Measurements from ENCODE around the gene CXCR4. TPM values are rescaled to one million over a fixed set of nuclear protein-coding genes. Genes with fewer than 3 reads are reported as not detected.

The CXCR4 gene
- total and polyA plus RNA-seq, 2 of the 4 experiments (the other 2 are of a cell fraction): not detected

GRCh38 chr2:136137982-136138381 is 20.0 kb upstream of the CXCR4 start:
- in situ Hi-C loops (cut with MboI; ENCODE audit: low sequenced_read_pairs): no loop called here
- CTCF ChIA-PET: no interaction called here

More at GRCh38 chr2:136137982-136138381, 20.0 kb upstream of the CXCR4 start:
- DNase-seq (no peak), ATAC-seq (ENCODE audit: low read depth) (no peak)
- no peaks in the 10 kb centered on the region for H3K4me1 ChIP-seq (ENCODE audit: control insufficient read depth, insufficient read depth, low read length)
- no peak overlapping the region for H3K4me3 ChIP-seq (ENCODE audit: insufficient read depth, low read depth, low read length)
- no peaks in the 10 kb centered on the region for H4K20me1 ChIP-seq (ENCODE audit: insufficient read depth, low read length)
- H3K9me3 ChIP-seq (ENCODE audit: control insufficient read depth, insufficient read depth, low read length): no peaks in the 10 kb centered on the region
- no peak overlapping the region for H2BK20ac ChIP-seq (ENCODE audit: low read depth, low read length)
- no peak overlapping the region for H3K14ac ChIP-seq (replicated peaks; ENCODE audit: low read depth, low read length)
- H2AK5ac ChIP-seq (ENCODE audit: low read depth, low read length): no peak overlapping the region
- no TSS peak for BruUV-seq (replicated peaks)
- H3K27me3 ChIP-seq (ENCODE audit: control insufficient read depth, insufficient read depth, low read length): no peaks in the 10 kb centered on the region
- no peak overlapping the region for H4K91ac ChIP-seq (ENCODE audit: insufficient read depth, low read depth, low read length)
- WGBS, 2 experiments (ENCODE audit: extremely low coverage in 2 of 2, insufficient read length in 1 of 2): 90% methylated on average over 2 of the region's 4 CpGs; no CpG with 5 or more reads in 1 of the 2 experiments
- TF ChIP-seq POLR2A (IDR thresholded peaks at IDR 0.05; ENCODE audit: low read depth, low read length) (no peak), MXI1 (IDR thresholded peaks at IDR 0.05; ENCODE audit: borderline replicate concordance, low read depth, low read length) (no peak), RFX5 (IDR thresholded peaks at IDR 0.05; ENCODE audit: low read depth, low read length) (no peak), MAFK (IDR thresholded peaks at IDR 0.05; ENCODE audit: low read depth, low read length) (no peak), CEBPB (IDR thresholded peaks at IDR 0.05; ENCODE audit: low read depth, low read length) (no peak), RCOR1 (IDR thresholded peaks at IDR 0.05; ENCODE audit: insufficient replicate concordance, low read length) (no peak)
- TF ChIP-seq, protein P1, sequence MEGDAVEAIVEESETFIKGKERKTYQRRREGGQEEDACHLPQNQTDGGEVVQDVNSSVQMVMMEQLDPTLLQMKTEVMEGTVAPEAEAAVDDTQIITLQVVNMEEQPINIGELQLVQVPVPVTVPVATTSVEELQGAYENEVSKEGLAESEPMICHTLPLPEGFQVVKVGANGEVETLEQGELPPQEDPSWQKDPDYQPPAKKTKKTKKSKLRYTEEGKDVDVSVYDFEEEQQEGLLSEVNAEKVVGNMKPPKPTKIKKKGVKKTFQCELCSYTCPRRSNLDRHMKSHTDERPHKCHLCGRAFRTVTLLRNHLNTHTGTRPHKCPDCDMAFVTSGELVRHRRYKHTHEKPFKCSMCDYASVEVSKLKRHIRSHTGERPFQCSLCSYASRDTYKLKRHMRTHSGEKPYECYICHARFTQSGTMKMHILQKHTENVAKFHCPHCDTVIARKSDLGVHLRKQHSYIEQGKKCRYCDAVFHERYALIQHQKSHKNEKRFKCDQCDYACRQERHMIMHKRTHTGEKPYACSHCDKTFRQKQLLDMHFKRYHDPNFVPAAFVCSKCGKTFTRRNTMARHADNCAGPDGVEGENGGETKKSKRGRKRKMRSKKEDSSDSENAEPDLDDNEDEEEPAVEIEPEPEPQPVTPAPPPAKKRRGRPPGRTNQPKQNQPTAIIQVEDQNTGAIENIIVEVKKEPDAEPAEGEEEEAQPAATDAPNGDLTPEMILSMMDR (conservative IDR thresholded peaks at IDR 0.05; ENCODE audit: low read depth, low read length): no peak
- intact Hi-C loops (cut with micrococcal nuclease) (no loop called here), dilution Hi-C loops (cut with HindIII; ENCODE audit: low sequenced_read_pairs, unreplicated experiment) (no loop called here)
- H4K8ac ChIP-seq (ENCODE audit: low read depth in 2 of 2, low read length in 2 of 2): no peak overlapping the region
- no peak overlapping the region for H3K9ac ChIP-seq (ENCODE audit: low read depth, low read length)
- no peaks in the 10 kb centered on the region for H3K36me3 ChIP-seq (ENCODE audit: control insufficient read depth, insufficient read depth, low read length)
- no peaks in the 10 kb centered on the region for H3K9me1 ChIP-seq (ENCODE audit: insufficient read depth, low read length)
- no peak overlapping the region for H3K4ac ChIP-seq (ENCODE audit: low read depth, low read length)
- POLR2A ChIA-PET (ENCODE audit: unreplicated experiment): no interaction called here
- H3K27ac ChIP-seq (ENCODE audit: insufficient read depth, low read length): no peak overlapping the region
- H3K4me2 ChIP-seq (ENCODE audit: low read depth, low read length): no peak overlapping the region
- H2AFZ ChIP-seq (replicated peaks; ENCODE audit: low read length, poor library complexity): no peak overlapping the region
- H2AK9ac ChIP-seq (replicated peaks; ENCODE audit: low read depth, low read length, poor library complexity): no peak overlapping the region
- no peak overlapping the region for H3K18ac ChIP-seq (ENCODE audit: low read depth, low read length)
- H2BK120ac ChIP-seq (ENCODE audit: low read depth, low read length): no peak overlapping the region
- H2BK15ac ChIP-seq (ENCODE audit: low read depth, low read length): no peak overlapping the region
- H4K5ac ChIP-seq (ENCODE audit: low read depth, low read length): no peak overlapping the region
- no peak overlapping the region for H3K23ac ChIP-seq (ENCODE audit: low read depth, low read length)
- H2BK5ac ChIP-seq (ENCODE audit: low read depth, low read length, poor library complexity, severe bottlenecking): no peak overlapping the region
- no peak overlapping the region for H3K56ac ChIP-seq (ENCODE audit: extremely low read depth, insufficient read depth, low read length)
- H3K79me1 ChIP-seq (ENCODE audit: low read depth in 1 of 2, low read length in 2 of 2): no peaks in the 10 kb centered on the region
